ENCODE results near the gene MYO1B.

MYO1B gene

GRCh38 chr2:191355170-191355758 lies 110.1 kb downstream of the MYO1B start:
- H2AFZ ChIP-seq (ENCODE audit: low read depth), result no peak overlapping the region
- H3K4me1 ChIP-seq (ENCODE audit: low read depth, poor library complexity, severe bottlenecking), result peaks cover 4% of the 10 kb centered on the region
- no peak overlapping the region for H3K9ac ChIP-seq
- H3K79me2 ChIP-seq (ENCODE audit: insufficient read depth, low read depth), result no peaks in the 10 kb centered on the region
- H3K36me3 ChIP-seq (ENCODE audit: insufficient read depth), result no peaks in the 10 kb centered on the region
- no peaks in the 10 kb centered on the region for H3K27me3 ChIP-seq (ENCODE audit: insufficient read depth, low read depth)
- no peak overlapping the region for H3K27ac ChIP-seq
- no peak for TF ChIP-seq CTCF (conservative IDR thresholded peaks at IDR 0.05; ENCODE audit: low read depth, low read length)
- no peak overlapping the region for H3K4me2 ChIP-seq
- no peaks in the 10 kb centered on the region for H4K20me1 ChIP-seq (ENCODE audit: insufficient read depth)
- no peak overlapping the region for H3K4me3 ChIP-seq (IDR thresholded peaks at IDR 0.05; ENCODE audit: insufficient read depth, low read depth, low read length)

DNA sequence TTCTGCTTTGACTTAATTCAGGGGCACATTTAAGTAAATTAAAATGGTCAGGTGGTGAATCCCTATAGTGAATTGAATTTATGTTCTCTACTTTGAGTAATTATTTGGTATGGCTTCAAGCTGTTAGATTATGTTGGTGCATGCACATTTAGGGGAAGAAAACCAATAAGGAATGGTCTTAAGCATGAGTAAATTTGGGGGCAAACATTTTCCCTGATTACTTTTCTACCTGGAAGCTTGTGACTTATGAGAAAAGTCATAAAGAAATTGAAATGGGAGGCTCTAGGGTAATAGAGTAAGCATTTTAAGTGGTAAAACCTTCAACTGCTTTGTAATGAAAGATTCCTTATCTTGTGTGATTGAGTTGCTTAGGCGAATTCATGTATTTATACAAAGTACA lies 112.5 kb downstream of the MYO1B start:
- no peak overlapping the region for H3K27ac ChIP-seq

GRCh38 chr2:191358325-191359025 lies 113.3 kb downstream of the MYO1B start:
- Histone ChIP-seq H3K4me2 (no peak overlapping the region), H3K9ac (no peak overlapping the region), H3K36me3 (ENCODE audit: insufficient read depth) (no peaks in the 10 kb centered on the region), H3K27me3 (ENCODE audit: insufficient read depth, low read depth) (no peaks in the 10 kb centered on the region), H2AFZ (ENCODE audit: low read depth) (no peak overlapping the region), H3K27ac (no peak overlapping the region), H3K4me1 (ENCODE audit: low read depth, poor library complexity, severe bottlenecking) (no peaks in the 10 kb centered on the region), H3K4me3 (IDR thresholded peaks at IDR 0.05; ENCODE audit: insufficient read depth, low read depth, low read length) (no peak overlapping the region), H3K79me2 (ENCODE audit: insufficient read depth, low read depth) (no peaks in the 10 kb centered on the region), H4K20me1 (ENCODE audit: insufficient read depth) (no peaks in the 10 kb centered on the region)
- no peak for TF ChIP-seq CTCF (conservative IDR thresholded peaks at IDR 0.05; ENCODE audit: low read depth, low read length)

More for the DNA sequence above, 112.5 kb downstream of the MYO1B start:
- H4K20me1 ChIP-seq (ENCODE audit: insufficient read depth), result no peaks in the 10 kb centered on the region
- no peak overlapping the region for H3K9ac ChIP-seq
- no peaks in the 10 kb centered on the region for H3K27me3 ChIP-seq (ENCODE audit: insufficient read depth, low read depth)
- H3K4me2 ChIP-seq, result no peak overlapping the region
- no peak for TF ChIP-seq CTCF (conservative IDR thresholded peaks at IDR 0.05; ENCODE audit: low read depth, low read length)
- H3K36me3 ChIP-seq (ENCODE audit: insufficient read depth), result no peaks in the 10 kb centered on the region
- no peak overlapping the region for H2AFZ ChIP-seq (ENCODE audit: low read depth)
- no peaks in the 10 kb centered on the region for H3K79me2 ChIP-seq (ENCODE audit: insufficient read depth, low read depth)
- H3K4me1 ChIP-seq (ENCODE audit: low read depth, poor library complexity, severe bottlenecking), result no peaks in the 10 kb centered on the region
- no peak overlapping the region for H3K4me3 ChIP-seq (IDR thresholded peaks at IDR 0.05; ENCODE audit: insufficient read depth, low read depth, low read length)

DNA sequence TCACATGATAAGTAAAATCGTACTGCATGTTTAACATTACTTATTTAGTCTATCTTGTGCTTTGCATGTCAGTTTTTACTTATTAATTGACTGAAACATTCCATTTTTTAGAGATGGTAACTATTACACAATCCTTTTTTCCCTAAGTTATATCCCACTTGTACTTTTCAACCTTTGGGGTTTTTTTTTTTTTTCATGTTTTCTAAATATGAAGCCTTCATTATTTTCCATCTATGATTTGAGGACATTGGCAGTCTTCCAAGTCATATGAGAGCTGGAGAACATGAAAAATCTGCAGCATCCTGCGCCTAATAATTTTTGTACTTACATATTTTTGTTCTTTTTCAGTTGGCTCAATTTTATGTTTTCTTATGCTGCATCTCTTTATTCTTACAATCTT lies 113.9 kb downstream of the MYO1B start:
- H2AFZ ChIP-seq (ENCODE audit: low read depth), result no peak overlapping the region
- H3K79me2 ChIP-seq (ENCODE audit: insufficient read depth, low read depth), result no peaks in the 10 kb centered on the region
- H3K4me1 ChIP-seq (ENCODE audit: low read depth, poor library complexity, severe bottlenecking), result no peaks in the 10 kb centered on the region
- H3K4me2 ChIP-seq, result no peak overlapping the region
- H3K27ac ChIP-seq, result no peak overlapping the region
- H3K9ac ChIP-seq, result no peak overlapping the region
- no peaks in the 10 kb centered on the region for H3K36me3 ChIP-seq (ENCODE audit: insufficient read depth)
- TF ChIP-seq CTCF (conservative IDR thresholded peaks at IDR 0.05; ENCODE audit: low read depth, low read length), result no peak
- H4K20me1 ChIP-seq (ENCODE audit: insufficient read depth), result no peaks in the 10 kb centered on the region
- H3K27me3 ChIP-seq (ENCODE audit: insufficient read depth, low read depth), result no peaks in the 10 kb centered on the region
- no peak overlapping the region for H3K4me3 ChIP-seq (IDR thresholded peaks at IDR 0.05; ENCODE audit: insufficient read depth, low read depth, low read length)

All from KMS-11 (cell line).